OCI-M1 (cell line): ENCODE measurements around the gene ZZZ3.
"Not testable (repeated sequence)": the region's sequence is repeated elsewhere in the genome, so short reads cannot be mapped to it uniquely, and the experiment has no call there.

Experiments used
- DNase-seq: peaks from one replicate; lab custom pipeline; 2025; lab: John Stamatoyannopoulos, UW

Gene ZZZ3

DNA sequence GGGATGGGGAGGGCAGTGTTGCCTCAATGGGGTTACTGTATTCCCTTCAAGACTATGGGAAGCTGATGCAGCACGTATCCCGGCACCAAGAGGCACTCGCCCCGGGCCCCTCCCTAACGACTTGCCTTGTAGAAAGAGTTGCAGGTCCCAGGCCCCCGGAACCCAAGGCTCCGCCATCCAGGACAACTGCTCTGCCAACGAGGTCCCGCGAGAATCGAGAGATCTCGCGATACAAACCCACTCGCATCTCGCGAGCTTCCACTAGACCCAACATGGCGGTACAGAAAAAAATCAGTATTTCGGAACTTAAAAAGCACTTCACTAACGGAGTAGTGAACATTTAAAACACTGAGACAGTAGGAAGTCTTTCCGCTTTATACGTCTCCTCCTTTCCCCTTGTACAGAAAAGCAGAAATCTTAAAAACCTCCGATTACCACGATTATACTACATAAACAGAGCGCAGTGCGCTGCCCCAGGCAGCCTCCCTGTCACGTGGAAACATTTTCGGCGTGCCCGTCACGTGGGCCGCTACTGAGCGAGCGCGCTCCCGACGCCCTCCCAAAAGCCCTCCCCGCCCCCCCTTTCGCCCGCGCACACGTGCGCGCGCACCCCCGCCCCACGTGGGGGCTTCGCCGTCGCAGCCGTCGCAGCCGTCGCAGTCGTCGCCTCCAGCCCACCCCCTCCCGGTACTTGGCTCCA is at the start of gene ZZZ3:
Gene ZZZ3, minus strand, starts transcription at position 199 of the 700 bp plus-strand sequence. CDS start 49,304 bp downstream, outside the sequence.
- DNase-seq, result peak; percentile 98

DNA sequence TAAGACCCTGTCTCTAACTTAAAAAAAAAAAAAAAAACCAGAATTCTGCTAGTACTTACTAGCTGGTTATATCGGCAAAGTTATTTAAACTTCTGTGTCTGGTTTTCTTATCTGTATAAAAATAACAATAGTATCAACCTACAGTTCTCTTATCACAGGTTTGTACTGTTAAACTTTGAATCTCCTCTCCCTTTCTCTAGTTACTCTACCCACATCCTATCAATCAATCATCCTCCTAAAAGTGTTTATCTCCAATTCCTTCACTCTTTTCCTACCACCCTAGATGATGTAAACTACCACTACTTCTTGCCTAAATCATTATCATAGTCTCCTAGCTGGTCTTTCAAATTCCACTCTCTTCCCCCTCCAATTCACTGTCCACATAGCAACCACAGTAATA is 49.6 kb upstream of the ZZZ3 start:
- DNase-seq, result peak; percentile 36

DNA sequence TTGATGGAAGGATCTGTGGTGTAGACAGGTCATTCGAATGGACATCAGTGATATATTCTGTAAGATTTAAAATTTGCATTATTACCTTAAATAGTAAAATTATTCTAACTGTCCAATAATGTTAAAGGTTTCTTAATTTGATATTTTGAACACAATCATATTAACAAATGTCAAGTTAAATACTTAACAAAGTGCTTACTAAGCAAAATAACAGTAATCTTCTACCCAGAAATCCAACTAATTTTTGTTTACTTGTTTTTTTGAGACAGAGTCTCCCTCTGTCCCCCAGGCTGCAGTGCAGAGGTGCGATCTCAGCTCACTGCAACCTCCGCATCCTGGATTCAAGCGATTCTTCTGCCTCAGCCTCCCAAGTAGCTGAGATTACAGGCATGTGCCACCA is 43.2 kb upstream of the ZZZ3 start:
- DNase-seq, result no peak

DNA sequence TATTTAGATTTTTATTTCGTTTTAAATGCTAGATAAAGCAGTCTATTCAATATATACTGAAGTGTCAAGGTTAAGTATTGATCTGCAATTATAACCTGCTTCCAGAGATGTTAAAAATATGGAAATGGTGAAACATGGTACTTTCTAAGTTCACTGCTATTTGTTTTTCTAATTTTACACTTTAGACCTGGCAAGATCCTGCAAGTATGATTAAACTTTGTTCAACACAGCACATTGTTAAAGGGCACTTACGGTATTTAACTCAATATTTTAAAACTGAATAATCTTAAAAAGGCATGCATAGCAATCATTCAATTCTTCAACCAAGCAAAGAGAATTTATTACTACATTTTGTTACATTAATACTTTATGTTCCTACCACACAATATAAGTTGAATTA is 35.7 kb upstream of the ZZZ3 start:
- no peak for DNase-seq

DNA sequence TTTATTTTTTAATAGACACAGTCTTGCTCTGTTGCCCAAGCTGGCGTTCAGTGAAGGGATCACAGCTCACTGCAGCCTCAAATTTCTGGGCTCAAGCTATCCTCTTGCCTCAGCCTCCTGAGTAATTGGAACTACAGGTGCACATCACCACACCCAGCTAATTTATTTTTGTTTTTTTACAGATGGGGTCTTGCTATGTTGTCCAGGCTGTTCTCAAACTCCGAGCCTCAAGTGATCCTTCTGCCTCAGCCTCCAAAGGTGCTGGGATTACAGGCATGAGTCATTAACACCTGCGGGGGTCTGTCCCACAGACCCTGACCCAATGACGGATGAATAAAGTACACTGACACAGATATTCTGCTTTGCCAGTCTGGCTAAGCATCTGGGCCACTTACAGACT is 33.6 kb upstream of the ZZZ3 start:
- no peak for DNase-seq

DNA sequence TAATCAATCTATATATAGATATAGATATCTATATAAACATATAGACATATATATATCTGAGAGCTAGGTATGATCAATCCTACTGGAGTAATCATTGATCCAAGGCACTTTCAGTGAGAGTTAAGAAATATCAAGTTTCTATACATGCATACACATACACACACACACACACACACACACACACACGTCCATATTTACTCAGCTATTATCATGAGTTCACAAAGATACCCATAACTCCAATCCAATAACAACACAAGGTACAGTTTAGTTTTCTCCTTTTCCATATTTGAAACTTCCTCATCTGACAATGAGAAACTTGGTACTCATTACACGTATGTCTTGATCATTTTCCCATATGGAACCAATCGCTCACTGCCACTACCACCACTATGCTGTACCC is 27.3 kb upstream of the ZZZ3 start:
- no peak for DNase-seq

DNA sequence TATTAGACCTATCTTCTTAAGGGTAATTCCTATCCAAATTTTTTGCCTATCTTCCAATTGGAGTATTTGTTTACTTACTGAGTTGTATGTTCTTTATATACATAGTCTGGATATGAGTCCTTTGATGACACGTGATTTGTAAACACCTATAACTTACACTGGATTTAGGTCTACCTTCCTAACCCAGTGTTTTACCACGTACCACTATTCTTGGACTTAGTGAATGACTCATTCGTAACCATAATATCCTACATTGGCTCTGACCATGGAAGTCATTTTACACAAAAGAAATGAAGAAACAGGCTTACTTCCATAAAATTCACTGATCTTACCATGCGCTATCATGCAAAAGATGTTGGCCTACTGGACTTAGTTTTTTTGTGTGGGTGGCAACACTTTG is 23.9 kb upstream of the ZZZ3 start:
- no peak for DNase-seq

DNA sequence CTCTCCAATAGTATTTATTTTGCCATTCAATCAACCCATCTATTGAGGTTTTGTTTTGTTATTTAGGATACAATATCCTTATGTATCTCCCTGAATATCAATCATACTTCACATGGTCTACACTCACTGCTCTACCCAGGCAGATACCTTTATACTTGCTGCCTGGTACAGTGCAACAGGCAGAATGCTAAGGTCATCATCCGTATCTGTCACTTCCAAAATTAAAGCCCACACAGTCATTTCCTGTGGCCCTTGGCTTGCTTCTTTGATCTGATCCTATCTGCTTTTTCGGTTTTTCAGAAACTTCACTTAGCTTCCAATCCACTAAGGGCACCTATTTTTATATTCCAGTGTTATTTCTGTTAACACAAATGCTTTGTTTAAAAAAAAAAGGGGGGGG is 22.3 kb upstream of the ZZZ3 start:
- DNase-seq, result peak; percentile 58

DNA sequence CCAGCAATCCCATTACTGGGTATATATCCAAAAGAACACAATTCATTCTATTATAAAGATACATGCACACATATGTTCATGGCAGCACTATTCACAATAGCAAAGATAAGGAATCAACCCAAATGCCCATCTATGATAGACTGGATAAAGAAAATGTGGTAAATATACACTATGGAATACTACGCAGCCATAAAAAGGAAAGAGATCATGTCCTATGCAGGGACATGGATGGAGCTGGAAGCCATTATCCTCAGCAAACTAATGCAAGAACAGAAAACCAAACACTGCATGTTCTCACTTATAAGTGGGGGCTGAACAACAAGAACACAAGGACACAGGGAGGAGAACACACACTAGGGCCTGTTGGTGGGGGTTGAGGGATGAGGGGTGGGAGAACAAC is 17.2 kb upstream of the ZZZ3 start:
- DNase-seq, result not testable (repeated sequence)

DNA sequence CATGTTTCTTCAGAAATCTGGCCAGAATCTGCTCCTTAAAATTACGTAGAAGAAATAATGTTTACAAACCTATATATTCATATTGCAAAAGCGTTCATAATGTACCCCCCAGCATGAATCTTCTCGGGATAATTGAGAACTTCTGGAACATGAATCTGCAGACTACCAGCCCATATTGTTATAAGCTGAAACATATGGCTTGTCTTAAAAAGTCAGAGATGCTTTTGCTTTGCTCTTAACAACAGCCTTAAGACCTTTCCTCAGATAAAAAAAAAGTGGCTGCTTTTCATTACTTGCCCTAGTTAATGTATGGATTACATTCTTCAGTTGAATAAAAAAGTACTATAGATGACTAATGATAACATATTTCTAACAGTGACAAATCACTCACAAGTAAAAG is 15.0 kb upstream of the ZZZ3 start:
- no peak for DNase-seq

DNA sequence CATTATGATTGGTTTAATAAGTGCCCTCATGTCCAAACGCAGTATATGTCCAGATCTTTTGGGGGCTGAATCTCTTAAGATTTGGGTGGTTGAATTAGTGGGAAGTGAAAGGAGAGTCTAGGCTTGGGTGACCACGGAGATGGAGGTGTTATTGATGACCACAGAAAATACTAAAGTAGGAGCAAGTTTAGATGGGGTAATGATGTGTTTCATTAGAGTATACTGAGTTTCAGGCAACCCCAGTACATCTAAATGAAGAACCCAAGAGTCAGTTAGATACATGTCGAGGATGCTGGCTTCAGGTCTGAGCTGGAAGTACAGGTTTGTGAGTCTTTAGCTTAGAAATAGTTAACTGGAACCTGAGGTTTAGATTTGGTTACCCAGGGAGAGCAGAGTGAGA is 6.5 kb upstream of the ZZZ3 start:
- no peak for DNase-seq

DNA sequence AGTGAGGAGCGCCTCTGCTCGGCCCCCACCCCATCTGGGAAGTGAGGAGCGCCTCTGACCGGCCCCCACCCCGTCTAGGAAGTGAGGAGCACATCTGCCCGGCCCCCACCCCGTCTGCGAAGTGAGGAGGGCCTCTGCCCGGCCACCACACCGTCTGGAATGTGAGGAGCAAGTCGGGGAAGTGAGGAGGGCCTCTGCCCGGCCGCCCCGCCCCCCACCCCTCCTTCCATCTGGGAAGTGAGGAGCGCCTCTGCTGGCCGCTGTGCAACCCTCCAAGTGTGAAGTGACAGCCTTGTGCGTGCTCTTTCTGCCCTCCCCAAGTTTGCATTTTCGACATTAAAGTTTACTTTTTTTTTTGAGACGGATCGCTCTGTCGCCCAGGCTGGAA is 5.1 kb upstream of the ZZZ3 start:
- DNase-seq, result no peak

DNA sequence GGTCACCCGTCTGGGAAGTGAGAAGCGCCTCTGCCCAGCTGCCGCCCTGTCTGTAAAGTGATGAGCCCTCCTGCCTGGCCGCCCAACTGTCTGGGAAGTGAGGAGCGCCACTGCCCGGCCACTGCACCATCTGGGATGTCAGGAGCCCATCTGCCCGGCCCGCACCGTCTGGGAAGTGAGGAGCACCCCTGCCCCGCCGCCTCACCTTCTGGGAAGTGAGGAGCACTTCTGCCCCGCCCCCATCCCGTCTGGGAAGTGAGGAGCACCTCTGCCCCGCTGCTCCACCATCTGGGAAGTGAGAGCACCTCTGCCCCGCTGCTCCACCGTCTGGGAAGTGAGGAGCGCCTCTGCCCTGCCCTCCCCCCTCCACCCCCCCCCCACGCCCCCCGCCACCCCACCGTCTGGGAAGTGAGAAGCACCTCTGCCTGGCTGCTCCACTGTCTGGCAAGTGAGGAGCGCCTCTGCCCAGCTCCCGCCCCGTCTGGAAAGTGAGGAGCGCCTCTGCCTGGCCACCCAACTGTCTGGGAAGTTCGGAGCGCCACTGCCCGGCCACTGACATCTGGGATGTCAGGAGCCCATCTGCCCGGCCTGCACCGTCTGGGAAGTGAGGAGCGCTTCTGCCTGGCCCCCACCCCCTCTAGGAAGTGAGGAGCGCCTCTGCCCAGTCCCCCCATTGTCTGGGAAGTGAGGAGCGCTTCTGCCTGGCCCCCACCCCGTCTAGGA is 4.5 kb upstream of the ZZZ3 start:
- DNase-seq, result no peak

DNA sequence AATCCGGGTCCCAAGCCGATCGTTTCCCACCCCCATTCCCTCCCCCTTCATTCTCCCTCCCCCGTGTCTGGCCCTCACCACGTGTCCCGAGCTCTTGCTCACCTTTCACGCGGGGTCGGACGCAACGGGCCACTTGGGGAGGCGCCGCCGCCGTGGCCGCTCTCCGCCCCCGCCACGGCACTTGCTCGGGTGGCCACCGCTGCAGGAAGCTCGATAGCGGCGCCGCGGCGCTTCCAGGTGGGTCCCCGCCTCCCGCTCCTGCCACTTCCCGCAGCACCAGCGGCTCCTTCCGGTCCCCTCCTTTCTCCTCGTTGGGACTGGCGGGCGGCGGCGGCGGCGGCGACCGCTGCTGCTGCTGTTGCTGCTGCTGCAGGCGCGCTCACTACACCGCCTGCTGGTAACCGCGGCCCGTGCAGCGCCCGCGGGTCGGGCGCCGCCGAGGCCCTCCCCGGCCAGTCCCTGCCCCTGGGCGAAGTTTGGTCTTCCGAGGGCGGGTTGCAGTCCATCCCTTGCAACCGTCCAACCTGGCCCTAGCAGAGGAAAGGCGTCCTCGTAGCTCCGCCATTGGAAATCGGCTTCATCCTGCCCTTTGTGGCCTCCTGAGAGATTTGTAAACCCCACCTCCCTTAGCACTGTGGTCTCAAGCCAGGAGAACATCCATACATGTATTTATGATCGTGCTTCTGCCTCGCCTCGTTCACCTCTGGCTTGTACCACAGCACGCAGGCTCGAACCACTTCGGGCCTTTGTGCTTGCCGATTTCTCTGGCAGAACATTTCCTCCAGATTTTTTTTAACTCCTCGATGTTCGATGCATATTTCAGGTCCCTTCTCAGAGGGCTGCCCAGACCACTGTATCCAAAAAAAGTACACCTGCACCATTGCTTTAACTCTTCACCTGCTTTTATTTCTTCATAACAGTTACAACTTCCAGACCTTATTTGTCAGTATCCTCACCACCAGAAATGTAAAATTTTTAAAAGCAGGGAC is 996 bp upstream of the ZZZ3 start:
- peak; percentile 98 for DNase-seq

DNA sequence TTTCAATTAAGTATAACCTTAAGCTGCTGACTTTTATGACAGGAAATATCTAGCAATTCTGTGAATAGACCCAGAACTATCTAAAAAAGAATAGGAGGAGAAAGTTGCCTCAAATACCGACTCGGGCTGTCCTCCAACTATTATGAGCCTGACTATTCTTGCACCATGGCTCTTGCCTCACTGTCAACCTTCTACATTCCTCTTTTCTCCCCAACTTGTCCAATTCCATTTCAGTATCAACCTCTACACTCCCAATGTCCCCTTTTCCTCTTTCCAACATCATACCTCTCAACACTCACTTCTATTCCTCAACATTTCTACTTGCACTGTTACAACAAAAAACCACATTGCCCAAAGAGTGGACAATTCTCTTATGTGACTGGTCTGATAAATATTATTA is 2.3 kb downstream of the ZZZ3 start:
- DNase-seq, result no peak

DNA sequence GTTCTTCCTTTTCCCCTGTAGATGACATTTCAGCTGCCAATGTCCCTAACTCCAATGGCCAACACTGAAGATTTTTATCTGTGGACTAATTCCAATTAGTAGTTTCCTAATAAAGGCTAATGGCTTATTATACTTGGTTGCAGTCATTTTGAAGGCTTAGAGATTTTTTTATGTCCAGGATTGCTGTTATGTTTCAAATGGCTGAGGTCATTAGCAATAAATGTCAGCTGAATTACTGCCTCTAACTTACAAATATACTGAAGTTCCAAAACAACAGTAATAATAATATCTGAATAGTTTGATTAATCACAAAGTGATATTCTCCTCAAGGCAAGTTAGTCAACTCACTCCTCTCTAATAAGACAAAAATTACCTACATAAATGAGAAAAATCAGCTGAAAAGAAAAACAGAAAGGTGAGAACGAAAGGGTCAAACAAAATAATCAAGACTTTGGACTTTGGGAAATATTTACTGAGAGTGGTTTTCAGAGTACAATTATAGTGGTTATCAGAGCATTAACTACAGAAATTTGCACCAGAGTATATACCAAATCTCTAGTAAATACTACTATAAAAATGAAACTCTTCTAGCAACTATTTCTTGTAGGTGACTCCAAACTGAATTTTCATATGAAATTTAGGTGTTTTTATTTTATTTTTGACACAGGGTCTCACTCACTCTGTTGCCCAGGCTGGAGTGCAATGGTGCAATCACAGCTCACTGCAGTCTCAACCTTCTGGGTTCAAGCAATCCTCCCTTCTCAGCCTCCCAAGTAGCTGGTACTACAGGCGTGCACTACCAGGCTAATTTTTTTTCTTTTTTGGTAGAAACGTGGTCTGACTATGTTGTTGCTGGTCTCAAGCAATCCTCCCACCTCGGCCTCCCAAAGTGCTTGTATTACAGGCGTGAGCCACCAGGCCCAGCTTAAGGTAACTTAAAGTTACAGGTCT is 3.5 kb downstream of the ZZZ3 start:
- no peak for DNase-seq

DNA sequence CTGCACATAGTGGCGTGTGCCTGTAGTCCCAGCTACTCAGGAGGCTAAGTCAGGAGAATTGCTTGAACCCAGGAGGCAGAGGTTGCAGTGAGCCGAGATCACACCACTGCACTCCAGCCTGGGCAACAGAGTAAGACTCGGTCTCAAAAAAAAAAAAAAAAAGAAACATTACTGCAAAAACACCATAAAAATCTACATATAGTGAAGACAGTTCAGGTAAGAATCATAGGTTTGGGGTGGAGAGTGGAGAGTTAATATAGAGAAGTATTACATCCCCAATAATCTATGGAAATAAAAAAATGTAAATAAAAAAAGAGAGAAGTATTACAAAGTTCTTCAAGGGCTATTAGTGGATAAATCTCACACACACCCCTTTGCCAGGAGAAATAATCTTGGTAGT is 7.7 kb downstream of the ZZZ3 start:
- DNase-seq, result not testable (repeated sequence)

DNA sequence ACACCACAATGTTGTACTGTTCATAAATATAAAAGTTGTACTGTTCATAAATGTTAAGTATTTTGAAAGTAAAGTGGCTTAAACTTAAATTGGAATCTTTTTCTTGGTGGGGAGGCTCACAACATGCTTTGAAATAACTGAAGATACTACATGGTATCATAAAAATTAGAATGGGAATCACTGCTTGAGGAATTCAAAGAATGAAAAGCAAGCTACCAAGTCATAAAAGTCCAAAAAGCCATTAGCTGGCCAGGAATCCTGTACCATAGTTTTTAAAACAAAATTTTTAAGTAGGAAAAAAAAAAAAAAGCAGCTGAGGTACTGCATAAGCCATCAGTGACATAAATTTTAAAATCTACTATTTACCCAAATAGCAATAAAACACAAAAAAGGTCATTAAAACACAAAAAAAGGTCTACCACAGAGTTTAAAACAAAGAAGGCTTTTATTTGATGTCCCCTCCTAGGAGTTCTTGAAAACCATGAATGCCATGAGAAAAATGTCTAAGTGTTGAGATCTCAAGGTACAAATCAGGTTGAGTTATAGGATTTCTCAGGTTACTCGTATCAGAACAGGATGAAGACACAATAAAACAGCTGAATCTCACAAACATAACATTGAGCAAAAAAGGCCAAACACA is 8.6 kb downstream of the ZZZ3 start:
- DNase-seq, result no peak

DNA sequence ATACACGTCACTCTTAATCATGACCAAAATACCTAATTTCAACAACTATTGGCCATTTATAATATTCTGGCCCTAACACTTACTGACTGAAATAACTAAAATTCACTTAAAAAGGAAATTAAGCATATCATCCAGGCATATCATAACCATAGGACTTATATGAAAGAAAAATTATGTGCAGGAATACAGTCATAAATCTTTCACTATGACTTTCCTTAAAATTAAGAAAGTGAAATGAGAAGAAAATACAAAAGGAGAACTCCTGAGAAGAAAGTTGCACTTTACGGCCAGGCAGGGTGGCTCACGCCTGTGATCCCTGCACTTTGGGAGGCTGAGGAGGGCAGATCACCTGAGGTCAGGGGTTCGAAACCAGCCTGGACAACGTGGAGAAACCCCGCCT is 9.4 kb downstream of the ZZZ3 start:
- DNase-seq, result no peak

DNA sequence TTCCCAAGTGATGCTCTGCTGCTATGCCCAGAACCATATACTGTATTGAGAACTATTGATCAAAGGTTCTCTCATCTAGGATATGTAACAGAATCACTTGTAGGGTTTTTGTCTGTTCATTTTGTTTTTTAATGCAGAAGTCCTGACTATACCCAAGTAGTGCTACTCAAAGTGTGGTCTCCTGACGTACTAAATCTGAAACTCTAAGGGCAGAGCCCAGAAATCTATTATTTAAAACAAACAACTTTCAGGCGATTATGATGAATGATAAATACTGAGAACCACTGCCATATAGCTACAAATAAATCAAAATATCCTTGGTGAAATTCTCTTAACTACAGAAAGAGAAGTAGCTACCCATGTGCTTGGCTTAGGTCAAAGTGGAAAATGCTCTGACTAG is 10.1 kb downstream of the ZZZ3 start:
- DNase-seq, result no peak

DNA sequence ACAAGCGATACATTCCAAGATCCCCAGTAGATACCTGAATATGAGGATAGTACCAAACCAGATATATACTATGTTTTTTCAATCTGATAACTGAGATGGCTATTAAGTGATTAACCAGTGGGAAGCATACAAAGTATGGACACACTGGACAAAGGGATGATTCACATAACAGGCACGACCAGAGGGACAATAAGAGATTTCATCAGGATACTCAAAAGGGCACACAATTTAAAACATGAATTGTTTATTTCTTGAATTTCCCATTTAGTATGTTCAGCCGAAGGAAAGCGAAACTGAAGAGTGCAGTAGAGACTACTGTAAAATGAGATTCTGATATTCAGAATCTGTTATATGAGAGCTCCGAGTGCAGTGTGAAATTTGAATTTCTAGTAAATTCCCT is 10.6 kb downstream of the ZZZ3 start:
- DNase-seq, result peak; percentile 24
